T-helper 22 cell (primary cell): Measurements from ENCODE around the gene CGB2.
A peak's percentile ranks its signal among the peaks of the same experiment; 100 is the strongest.
"Not testable (repeated sequence)": the region's sequence is repeated elsewhere in the genome, so short reads cannot be mapped to it uniquely, and the experiment has no call there.

Source experiments
- DNase-seq: peaks from one replicate; pipeline ENCODE4 v3.0.0-alpha.2; 2020; ENCODE audit warnings: low read depth

The CGB2 gene

GRCh38 chr19:49038111-49038510 is 6.4 kb downstream of the CGB2 start:
- not testable (repeated sequence) for DNase-seq

GRCh38 chr19:49038557-49039276 is 7.0 kb downstream of the CGB2 start:
- DNase-seq, result not testable (repeated sequence)

DNA sequence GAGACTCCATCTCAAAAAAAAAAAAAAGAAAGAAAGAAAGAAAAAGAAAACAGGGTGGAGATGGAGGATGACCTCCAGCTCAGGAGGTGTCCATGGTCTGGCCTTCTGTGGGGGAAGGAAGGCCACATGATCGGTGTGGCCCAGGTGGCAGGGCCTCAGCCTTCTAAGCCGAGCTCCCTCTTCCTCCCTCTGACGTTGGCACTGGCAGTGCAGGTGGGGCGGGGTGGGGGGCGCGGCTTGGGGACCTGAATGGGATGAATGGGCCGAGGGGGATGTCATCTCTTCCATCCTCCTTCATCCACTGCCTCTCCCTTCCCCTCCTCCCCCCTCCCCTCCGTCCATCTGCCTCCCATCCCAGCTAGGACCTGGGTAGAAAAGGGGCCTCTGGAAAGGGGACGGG is 8.0 kb downstream of the CGB2 start:
- DNase-seq, result not testable (repeated sequence)

DNA sequence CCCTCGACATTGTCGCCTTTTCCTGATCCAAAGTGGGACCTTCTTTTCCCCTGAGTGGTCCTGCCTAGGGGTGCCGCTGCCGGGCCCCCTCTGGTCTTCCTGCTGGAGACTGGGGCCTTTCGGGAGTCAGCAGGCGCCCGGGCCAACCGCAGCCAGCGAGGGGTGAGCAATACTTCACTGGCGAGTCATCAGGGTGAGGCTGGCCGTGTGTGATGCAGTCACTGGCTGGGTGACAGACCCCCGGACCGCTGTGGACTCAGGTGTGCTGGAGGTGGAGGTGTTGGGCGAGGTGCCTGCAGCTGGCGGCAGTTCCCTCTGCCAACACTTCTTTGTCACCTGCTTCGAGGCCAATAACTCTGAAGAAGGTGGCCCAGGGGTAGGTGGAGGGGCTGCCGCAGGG is 10.5 kb downstream of the CGB2 start:
- no peak for DNase-seq

DNA sequence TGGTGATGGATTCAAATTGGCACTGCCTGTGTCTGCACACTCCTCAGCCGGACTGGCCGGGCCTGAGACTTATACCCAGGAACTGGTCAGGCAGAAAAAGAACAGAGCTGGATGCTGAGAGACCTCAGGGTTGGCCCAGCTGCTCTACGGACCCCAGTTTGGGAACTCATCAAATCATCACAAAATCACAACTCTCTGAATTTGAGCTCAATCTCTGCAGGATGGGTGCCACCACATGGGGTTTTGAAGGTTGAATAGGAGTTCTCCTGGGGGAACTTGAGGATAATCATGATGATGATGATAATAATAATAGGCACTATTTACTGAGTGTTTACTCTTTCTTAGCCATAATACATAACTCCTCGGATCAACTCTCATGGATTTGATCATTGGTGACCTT is 11.0 kb downstream of the CGB2 start:
- DNase-seq, result not testable (repeated sequence)

DNA sequence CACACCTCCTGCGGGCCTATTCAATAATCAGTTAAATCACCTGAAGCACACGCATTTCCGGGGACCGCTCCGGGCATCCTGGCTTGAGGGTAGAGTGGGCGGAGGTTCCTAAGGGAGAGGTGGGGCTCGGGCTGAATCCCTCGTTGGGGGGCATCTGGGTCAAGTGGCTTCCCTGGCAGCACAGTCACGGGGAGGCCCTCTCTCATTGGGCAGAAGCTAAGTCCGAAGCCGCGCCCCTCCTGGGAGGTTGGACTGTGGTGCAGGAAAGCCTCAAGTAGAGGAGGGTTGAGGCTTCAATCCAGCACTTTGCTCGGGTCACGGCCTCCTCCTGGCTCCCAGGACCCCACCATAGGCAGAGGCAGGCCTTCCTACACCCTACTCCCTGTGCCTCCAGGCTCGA is 11.9 kb downstream of the CGB2 start, which contains the start of gene CGB5:
CGB5 (plus strand) TSS at position 301 of the 400 bp plus-strand sequence. CDS start 362 bp downstream, outside the sequence.
- not testable (repeated sequence) for DNase-seq

DNA sequence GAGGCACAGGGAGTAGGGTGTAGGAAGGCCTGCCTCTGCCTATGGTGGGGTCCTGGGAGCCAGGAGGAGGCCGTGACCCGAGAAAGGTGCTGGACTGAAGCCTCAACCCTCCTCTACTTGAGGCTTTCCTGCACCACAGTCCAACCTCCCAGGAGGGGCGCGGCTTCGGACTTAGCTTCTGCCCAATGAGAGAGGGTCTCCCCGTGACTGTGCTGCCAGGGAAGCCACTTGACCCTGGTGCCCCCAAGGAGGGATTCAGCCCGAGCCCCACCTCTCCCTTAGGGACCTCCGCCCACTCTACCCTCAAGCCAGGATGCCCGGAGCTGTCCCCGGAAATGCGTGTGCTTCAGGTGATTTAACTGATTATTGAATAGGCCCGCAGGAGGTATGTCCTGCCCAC is 17.3 kb downstream of the CGB2 start, which contains the start of gene CGB8:
CGB8 (minus strand) TSS at position 101 of the 400 bp plus-strand sequence. CDS start 372 bp downstream, outside the sequence.
- DNase-seq, result not testable (repeated sequence)

GRCh38 chr19:49049834-49050233 is 18.1 kb downstream of the CGB2 start:
- DNase-seq, result not testable (repeated sequence)

DNA sequence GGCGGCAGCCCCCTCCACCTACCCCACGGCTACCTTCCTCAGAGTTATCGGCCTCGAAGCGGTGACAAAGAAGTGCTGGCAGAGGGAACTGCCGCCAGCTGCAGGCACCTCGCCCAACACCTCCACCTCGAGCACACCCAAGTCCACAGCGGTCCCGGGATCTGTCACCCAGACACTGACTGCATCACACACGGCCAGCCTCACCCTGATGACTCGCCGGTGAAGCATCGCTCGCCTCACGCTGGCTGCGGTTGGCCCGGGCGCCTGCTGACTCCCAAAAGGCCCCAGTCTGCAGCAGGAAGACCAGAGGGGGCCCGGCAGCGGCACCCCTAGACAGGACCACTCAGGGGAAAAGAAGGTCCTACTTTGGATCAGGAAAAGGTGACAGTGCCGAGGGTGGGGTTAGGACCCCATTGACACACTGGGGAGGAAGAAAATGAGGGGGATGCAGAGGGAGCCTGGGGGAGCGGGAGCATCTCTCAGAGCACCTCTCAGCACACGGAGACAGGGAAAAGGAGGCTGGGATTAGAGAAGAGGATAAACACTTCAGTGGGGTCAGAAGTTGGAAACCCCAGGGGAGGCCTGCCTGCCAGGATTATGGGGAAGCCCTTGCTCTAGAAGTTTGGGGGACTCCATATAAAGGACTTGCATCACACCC is 18.8 kb downstream of the CGB2 start:
- DNase-seq, result not testable (repeated sequence)

GRCh38 chr19:49056101-49056901 is 24.6 kb downstream of the CGB2 start:
- DNase-seq, result peak; percentile 14

DNA sequence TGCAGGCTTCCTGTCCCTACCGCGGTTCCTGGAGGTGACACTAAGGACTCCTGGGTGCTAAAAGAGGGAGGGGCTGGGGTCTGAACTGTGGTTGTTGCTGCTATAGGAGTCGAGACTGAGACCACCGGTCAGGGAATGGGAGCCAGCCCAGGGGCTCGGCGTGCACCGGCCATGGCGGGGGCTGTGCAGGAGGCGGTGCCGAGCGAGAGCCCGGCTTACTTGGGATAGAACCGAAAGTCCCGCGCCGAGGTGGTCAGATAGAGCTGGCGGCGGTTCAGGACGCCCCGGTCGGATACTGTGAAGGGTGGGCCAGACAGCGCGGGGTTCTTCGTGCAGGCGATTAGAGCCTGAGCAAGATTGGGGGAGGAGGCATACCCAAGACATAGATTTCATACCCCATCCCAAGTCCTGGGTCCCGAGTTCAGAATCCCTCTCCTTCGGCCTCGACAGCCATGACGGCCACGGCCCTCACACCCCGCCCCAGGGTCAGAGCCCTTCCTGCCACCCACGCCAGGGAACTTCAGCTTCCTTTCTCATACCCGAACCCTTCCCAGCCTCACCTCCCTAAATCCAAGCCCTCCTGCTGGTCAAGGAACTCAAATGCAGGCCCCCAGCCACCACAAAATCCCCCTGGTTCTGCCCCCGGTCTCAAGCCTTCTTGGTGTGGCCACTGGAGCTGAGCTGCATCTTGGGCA is 25.4 kb downstream of the CGB2 start:
- not testable (repeated sequence) for DNase-seq

GRCh38 chr19:49057636-49058234 is 26.0 kb downstream of the CGB2 start, which contains the start of gene CGB7:
TSS of gene CGB7 (minus strand) at chr19:49057749. CDS start at chr19:49055375, 2,374 bp downstream.
- DNase-seq, result peak; percentile 32

DNA sequence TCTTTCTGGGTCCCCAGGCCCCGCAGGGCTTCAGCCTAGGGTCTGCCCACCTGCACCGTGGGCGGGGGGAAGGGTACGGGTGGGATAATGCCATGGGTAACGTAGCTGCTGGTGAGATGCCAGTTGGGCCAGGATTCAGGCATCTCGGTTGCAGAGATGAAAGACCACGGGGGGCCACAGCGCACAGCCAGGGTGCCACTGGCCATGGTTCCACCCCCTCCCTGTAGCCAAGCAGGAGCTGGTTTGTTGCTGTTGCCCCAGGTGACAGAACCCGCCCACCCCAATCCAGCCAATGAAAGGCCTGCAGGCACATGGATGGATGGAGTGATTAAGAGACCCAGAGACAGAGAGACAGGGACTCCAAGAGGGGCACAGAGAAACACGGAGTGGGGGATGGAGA is 26.9 kb downstream of the CGB2 start:
- DNase-seq, result no peak

- no peak for DNase-seq
Observed at GRCh38 chr19:49059053-49059452, 27.4 kb downstream of the CGB2 start.

- no peak for DNase-seq
Observed at GRCh38 chr19:49061000-49061399, 29.3 kb downstream of the CGB2 start.

DNA sequence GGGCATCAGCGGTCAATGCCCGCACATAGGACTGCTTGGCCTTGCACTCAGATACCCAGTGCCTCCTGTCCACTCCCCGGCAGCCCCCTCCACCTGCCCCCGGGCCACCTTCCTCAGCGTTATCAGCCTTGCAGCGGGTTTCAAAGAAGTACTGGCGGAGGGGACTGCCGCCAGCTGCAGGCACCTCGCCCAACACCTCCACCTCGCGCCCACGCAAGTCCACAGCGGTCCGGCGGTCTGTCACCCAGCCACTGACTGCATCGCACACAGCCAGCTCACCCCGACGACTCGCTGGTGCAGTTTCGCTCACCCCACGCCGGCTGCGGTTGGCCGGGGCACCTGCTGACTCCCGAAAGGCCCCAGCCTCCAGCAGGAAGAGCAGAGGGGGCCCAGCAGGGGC is 29.8 kb downstream of the CGB2 start:
- no peak for DNase-seq

DNA sequence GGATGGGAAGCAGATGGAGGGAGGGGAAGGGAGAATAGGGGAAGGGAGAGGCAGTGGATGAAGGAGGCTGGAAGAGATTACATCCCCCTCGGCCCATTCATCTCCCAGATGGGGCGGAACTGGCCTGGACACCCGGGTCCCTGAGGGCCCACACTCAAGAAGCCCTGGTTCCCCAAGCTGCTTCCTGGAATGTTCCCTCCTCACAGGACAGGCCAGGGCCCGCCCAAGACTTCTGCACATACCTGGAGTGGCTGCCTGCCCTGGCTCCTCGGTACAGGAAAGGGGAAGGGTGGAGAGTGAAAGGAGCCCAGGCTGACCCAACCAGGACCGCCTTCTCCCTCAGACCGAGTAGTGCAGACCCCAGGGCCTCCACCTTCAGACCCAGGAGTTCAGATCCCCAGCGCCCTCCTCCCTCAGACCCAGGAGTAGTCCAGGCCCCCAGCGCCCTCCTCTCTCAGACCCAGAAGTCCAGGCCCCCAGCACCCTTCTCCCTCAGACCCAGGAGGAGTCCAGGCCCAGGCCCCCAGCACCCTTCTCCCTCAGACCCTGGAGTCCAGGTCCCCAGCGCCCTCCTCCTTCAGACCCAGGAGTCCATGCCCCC is 32.4 kb downstream of the CGB2 start:
- DNase-seq, result no peak

GRCh38 chr19:49064768-49065611 is 33.3 kb downstream of the CGB2 start, which contains the start of gene NTF4:
TSS of gene NTF4 (minus strand) at chr19:49064818. CDS start at chr19:49061997, 2,821 bp downstream.
- no peak for DNase-seq

DNA sequence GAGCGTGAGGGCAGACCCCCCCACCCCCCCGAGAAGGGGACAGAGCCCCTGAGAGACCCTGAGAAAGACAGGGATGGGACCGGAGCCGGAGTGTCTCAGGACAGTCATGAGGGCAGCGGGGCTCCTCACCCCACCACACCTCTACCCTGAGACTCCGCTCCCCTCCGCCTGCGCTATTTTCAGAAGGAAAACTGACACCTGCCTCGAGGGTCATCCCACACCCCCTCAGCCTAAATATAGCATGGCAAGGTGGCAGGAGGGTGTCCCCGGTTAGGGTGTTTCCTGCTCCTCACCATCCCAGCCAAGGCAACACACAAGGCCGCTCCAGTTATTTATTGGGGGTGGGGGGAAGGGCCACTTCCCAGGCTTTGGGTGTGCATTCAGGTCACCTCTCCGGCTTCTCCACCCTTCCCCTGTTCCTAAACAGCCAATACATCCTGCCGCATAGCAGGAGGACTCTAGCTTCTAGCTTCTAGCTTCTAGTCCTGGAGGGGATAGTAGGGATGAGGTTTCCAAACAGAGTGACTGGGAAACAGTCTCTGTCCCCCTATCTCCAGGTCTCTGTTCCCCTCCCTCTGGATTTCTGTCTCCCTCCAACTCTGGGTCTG is 34.3 kb downstream of the CGB2 start:
- no peak for DNase-seq
